ENCODE data around the gene CAPN5.

CAPN5 gene

GRCh38 chr11:77051511-77051910, 15.3 kb upstream of the CAPN5 start:
- no peak for TF ChIP-seq CTCF (conservative IDR thresholded peaks at IDR 0.05; ENCODE audit: low read depth, low read length)
- no peak for DNase-seq (ENCODE audit: low read depth)

GRCh38 chr11:77052518-77052917, 14.3 kb upstream of the CAPN5 start:
- no peak overlapping the region for H3K4me3 ChIP-seq (ENCODE audit: low read length)
- TF ChIP-seq CTCF (conservative IDR thresholded peaks at IDR 0.05; ENCODE audit: low read depth, low read length) = no peak
- DNase-seq (ENCODE audit: low read depth) = no peak

More at GRCh38 chr11:77051511-77051910, 15.3 kb upstream of the CAPN5 start:
- H3K4me3 ChIP-seq (ENCODE audit: low read length) = no peak overlapping the region

- no peak overlapping the region for H3K4me3 ChIP-seq (ENCODE audit: low read length)
- no peak for DNase-seq (ENCODE audit: low read depth)
These were observed 13.4 kb upstream of the CAPN5 start for GRCh38 chr11:77053217-77054015.

GRCh38 chr11:77054084-77054483, 12.7 kb upstream of the CAPN5 start:
- H3K4me3 ChIP-seq (ENCODE audit: low read length) = no peak overlapping the region
- no peak for DNase-seq (ENCODE audit: low read depth)
- TF ChIP-seq CTCF (conservative IDR thresholded peaks at IDR 0.05; ENCODE audit: low read depth, low read length) = no peak

More at GRCh38 chr11:77053217-77054015, 13.4 kb upstream of the CAPN5 start:
- TF ChIP-seq CTCF (conservative IDR thresholded peaks at IDR 0.05; ENCODE audit: low read depth, low read length) = no peak

- no peak for TF ChIP-seq CTCF (conservative IDR thresholded peaks at IDR 0.05; ENCODE audit: low read depth, low read length)
- no peak for DNase-seq (ENCODE audit: low read depth)
- H3K4me3 ChIP-seq (ENCODE audit: low read length) = no peak overlapping the region
These were observed 11.6 kb upstream of the CAPN5 start for GRCh38 chr11:77055101-77055561.

- no peak overlapping the region for H3K4me3 ChIP-seq (ENCODE audit: low read length)
- no peak for TF ChIP-seq CTCF (conservative IDR thresholded peaks at IDR 0.05; ENCODE audit: low read depth, low read length)
- no peak for DNase-seq (ENCODE audit: low read depth)
These were observed 10.9 kb upstream of the CAPN5 start for GRCh38 chr11:77055913-77056312.

- TF ChIP-seq CTCF (conservative IDR thresholded peaks at IDR 0.05; ENCODE audit: low read depth, low read length) = no peak
- H3K4me3 ChIP-seq (ENCODE audit: low read length) = no peak overlapping the region
- no peak for DNase-seq (ENCODE audit: low read depth)
These were observed 9.9 kb upstream of the CAPN5 start for GRCh38 chr11:77056814-77057402.
